GM10847 (cell line): Measurements from ENCODE around the gene ITPRIPL2.

ENCODE experiments used
- POLR2A ChIP-seq: IDR thresholded peaks from 2 replicates; pipeline ENCODE4 v1.6.1; 2011; ENCODE audit not compliant: insufficient read length; ENCODE audit errors: extremely low read depth

ITPRIPL2 gene

GRCh38 chr16:19127674-19128131, 13.9 kb downstream of the ITPRIPL2 start:
- TF ChIP-seq POLR2A: no peak

GRCh38 chr16:19128454-19129200, 14.9 kb downstream of the ITPRIPL2 start:
- no peak for TF ChIP-seq POLR2A

GRCh38 chr16:19130385-19130784, 16.6 kb downstream of the ITPRIPL2 start:
- no peak for TF ChIP-seq POLR2A

GRCh38 chr16:19130852-19131824, 17.4 kb downstream of the ITPRIPL2 start:
- no peak for TF ChIP-seq POLR2A

GRCh38 chr16:19131825-19132218, 18.1 kb downstream of the ITPRIPL2 start:
- TF ChIP-seq POLR2A: no peak

- TF ChIP-seq POLR2A: no peak
Measured at GRCh38 chr16:19132255-19132654, 18.5 kb downstream of the ITPRIPL2 start.

- no peak for TF ChIP-seq POLR2A
Measured at GRCh38 chr16:19132898-19133297, 19.1 kb downstream of the ITPRIPL2 start.

GRCh38 chr16:19133600-19133999, 19.8 kb downstream of the ITPRIPL2 start:
- TF ChIP-seq POLR2A: no peak

- TF ChIP-seq POLR2A: no peak
Measured at GRCh38 chr16:19135201-19135842, 21.6 kb downstream of the ITPRIPL2 start.

GRCh38 chr16:19135896-19136438, 22.2 kb downstream of the ITPRIPL2 start:
- no peak for TF ChIP-seq POLR2A

GRCh38 chr16:19136549-19137196, 22.9 kb downstream of the ITPRIPL2 start:
- no peak for TF ChIP-seq POLR2A

- TF ChIP-seq POLR2A: no peak
Measured at GRCh38 chr16:19137201-19138128, 23.7 kb downstream of the ITPRIPL2 start.

GRCh38 chr16:19138601-19139000, 24.8 kb downstream of the ITPRIPL2 start:
- no peak for TF ChIP-seq POLR2A
